ENCODE measurements around the gene TBC1D2B. TPM values are rescaled to one million over a fixed set of nuclear protein-coding genes. Genes with fewer than 3 reads are reported as not detected.

TBC1D2B gene
- total RNA-seq, 1 experiment from 2014 or later: 17.6 TPM

DNA sequence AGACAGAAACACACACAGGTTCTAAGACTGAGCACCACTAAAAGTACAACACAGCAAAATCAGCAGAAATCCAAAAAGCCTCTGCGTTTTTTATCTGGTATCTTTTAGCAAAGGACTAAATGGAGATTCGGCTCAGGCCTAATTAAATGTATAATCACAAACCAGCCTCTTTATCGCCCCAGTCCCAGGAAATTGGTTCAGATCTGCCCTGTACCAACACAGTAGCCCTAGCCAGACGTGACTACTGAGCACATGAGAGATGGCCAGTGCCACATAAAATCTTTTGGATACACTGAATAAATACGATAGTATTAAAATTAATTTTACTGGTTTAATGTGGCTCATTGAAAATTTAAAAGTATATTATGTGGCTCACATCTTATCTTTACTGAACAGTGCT is 19.7 kb downstream of the TBC1D2B start:
- no peak overlapping the region for H2BK12ac ChIP-seq (ENCODE audit: insufficient read length, low read depth, low read length)
- H3K79me2 ChIP-seq (ENCODE audit: insufficient read depth, low read length): no peaks in the 10 kb centered on the region
- no peak overlapping the region for H3K9ac ChIP-seq (ENCODE audit: extremely low read depth, insufficient read length, low read length)
- no peak overlapping the region for H4K8ac ChIP-seq (replicated peaks; ENCODE audit: insufficient read length, low read depth, low read length)
- no peaks in the 10 kb centered on the region for H3K27me3 ChIP-seq (ENCODE audit: insufficient read depth, low read length)
- H3K4ac ChIP-seq (ENCODE audit: low read depth, low read length): no peak overlapping the region
- H3K56ac ChIP-seq (ENCODE audit: insufficient read length, low read depth, low read length): no peak overlapping the region
- no peak overlapping the region for H3T11ph ChIP-seq (ENCODE audit: low read length)
- no peak overlapping the region for H3K27ac ChIP-seq (ENCODE audit: insufficient read length, low read depth, low read length)
- no peak overlapping the region for H3K14ac ChIP-seq (ENCODE audit: insufficient read depth, low read length)
- no peak overlapping the region for H3K18ac ChIP-seq (ENCODE audit: insufficient read length, low read depth, low read length)
- no peaks in the 10 kb centered on the region for H3K36me3 Mint-ChIP-seq (ENCODE audit: insufficient read depth in 1 of 3, low read depth in 3 of 3)
- no CpG with 5 or more reads among the region's 5 CpGs for WGBS (ENCODE audit: extremely low coverage, insufficient read length, low lambda C conversion rate)
- H3K4me1 ChIP-seq (ENCODE audit: insufficient read depth, low read length): no peaks in the 10 kb centered on the region
- no peak overlapping the region for H3K23ac ChIP-seq (ENCODE audit: insufficient read length, low read depth, low read length)
- no peak overlapping the region for H2AFZ ChIP-seq (ENCODE audit: low read length)
- H4K5ac ChIP-seq (ENCODE audit: insufficient read length, low read depth, low read length): no peak overlapping the region
- H2BK15ac ChIP-seq (ENCODE audit: low read depth, low read length): no peak overlapping the region
- no peak overlapping the region for H3K27ac Mint-ChIP-seq
- no peaks in the 10 kb centered on the region for H3K27me3 Mint-ChIP-seq (ENCODE audit: low read depth)
- H3K9me3 Mint-ChIP-seq: no peaks in the 10 kb centered on the region
- no peak overlapping the region for H3K4me3 Mint-ChIP-seq
- H4K91ac ChIP-seq (ENCODE audit: insufficient read length, low read depth, low read length): no peak overlapping the region
- no peak overlapping the region for H2AK5ac ChIP-seq (ENCODE audit: insufficient read length, low read length)
- no peak overlapping the region for H2BK120ac ChIP-seq (ENCODE audit: low read depth, low read length, poor library complexity, severe bottlenecking)
- no peak for DNase-seq
- no peak overlapping the region for H3K4me2 ChIP-seq (ENCODE audit: insufficient read depth, insufficient read length, low read length)
- TF ChIP-seq, protein P1, sequence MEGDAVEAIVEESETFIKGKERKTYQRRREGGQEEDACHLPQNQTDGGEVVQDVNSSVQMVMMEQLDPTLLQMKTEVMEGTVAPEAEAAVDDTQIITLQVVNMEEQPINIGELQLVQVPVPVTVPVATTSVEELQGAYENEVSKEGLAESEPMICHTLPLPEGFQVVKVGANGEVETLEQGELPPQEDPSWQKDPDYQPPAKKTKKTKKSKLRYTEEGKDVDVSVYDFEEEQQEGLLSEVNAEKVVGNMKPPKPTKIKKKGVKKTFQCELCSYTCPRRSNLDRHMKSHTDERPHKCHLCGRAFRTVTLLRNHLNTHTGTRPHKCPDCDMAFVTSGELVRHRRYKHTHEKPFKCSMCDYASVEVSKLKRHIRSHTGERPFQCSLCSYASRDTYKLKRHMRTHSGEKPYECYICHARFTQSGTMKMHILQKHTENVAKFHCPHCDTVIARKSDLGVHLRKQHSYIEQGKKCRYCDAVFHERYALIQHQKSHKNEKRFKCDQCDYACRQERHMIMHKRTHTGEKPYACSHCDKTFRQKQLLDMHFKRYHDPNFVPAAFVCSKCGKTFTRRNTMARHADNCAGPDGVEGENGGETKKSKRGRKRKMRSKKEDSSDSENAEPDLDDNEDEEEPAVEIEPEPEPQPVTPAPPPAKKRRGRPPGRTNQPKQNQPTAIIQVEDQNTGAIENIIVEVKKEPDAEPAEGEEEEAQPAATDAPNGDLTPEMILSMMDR (conservative IDR thresholded peaks at IDR 0.05): no peak
- no peaks in the 10 kb centered on the region for H3K23me2 ChIP-seq (ENCODE audit: insufficient read length, low read depth, low read length, poor library complexity, severe bottlenecking)
- H3K9me3 ChIP-seq (ENCODE audit: control insufficient read depth, low read depth, low read length): no peaks in the 10 kb centered on the region
- H4K20me1 ChIP-seq (ENCODE audit: control insufficient read depth, insufficient read depth, insufficient read length): no peaks in the 10 kb centered on the region
- no peak overlapping the region for H2BK20ac ChIP-seq (ENCODE audit: low read depth, low read length, poor library complexity, severe bottlenecking)
- peaks cover 19% of the 10 kb centered on the region in 2 experiments for H3K4me1 Mint-ChIP-seq
- H3K79me1 ChIP-seq (ENCODE audit: insufficient read depth, low read depth, low read length, poor library complexity, severe bottlenecking): no peaks in the 10 kb centered on the region
- no peak overlapping the region for H2BK5ac ChIP-seq (ENCODE audit: insufficient read length, low read length)

All from H9 (cell line).